GM18951 (cell line): ENCODE data around the gene DDC.

Experiments used
- POLR2A ChIP-seq: IDR thresholded peaks from 4 replicates; pipeline ENCODE4 v1.6.1; 2011; ENCODE audit warnings: mild to moderate bottlenecking; ENCODE audit not compliant: insufficient read length, insufficient read depth; ENCODE audit errors: extremely low read depth
- in situ Hi-C: fragments of 300-500 bp; cut with MboI; formaldehyde crosslinking; loops from one replicate; pipeline ENCODE4 v1.12.0; 2022; ENCODE audit warnings: low sequenced_read_pairs, mixed read lengths, inconsistent platforms; ENCODE audit not compliant: unreplicated experiment

Gene DDC

GRCh38 chr7:50505553-50506210 is 59.5 kb downstream of the DDC start:
- in situ Hi-C loops, result no loop called here

GRCh38 chr7:50504646-50505546 is 60.3 kb downstream of the DDC start:
- in situ Hi-C loops, result no loop called here
- no peak for TF ChIP-seq POLR2A

More at GRCh38 chr7:50505553-50506210, 59.5 kb downstream of the DDC start:
- no peak for TF ChIP-seq POLR2A

- in situ Hi-C loops, result no loop called here
- no peak for TF ChIP-seq POLR2A
Observed at GRCh38 chr7:50502947-50503346, 62.3 kb downstream of the DDC start.

- in situ Hi-C loops, result no loop called here
- TF ChIP-seq POLR2A, result no peak
Observed at GRCh38 chr7:50502001-50502684, 63.1 kb downstream of the DDC start.

- in situ Hi-C loops, result no loop called here
- no peak for TF ChIP-seq POLR2A
Observed at GRCh38 chr7:50499092-50499491, 66.1 kb downstream of the DDC start.

GRCh38 chr7:50497968-50498367 is 67.2 kb downstream of the DDC start:
- in situ Hi-C loops, result no loop called here
- TF ChIP-seq POLR2A, result no peak

GRCh38 chr7:50497068-50497642 is 68.0 kb downstream of the DDC start:
- no peak for TF ChIP-seq POLR2A
- in situ Hi-C loops, result no loop called here

- in situ Hi-C loops, result no loop called here
- TF ChIP-seq POLR2A, result no peak
Observed at GRCh38 chr7:50496569-50496968, 68.6 kb downstream of the DDC start.

GRCh38 chr7:50495746-50496145 is 69.5 kb downstream of the DDC start:
- TF ChIP-seq POLR2A, result no peak
- in situ Hi-C loops, result no loop called here

- no peak for TF ChIP-seq POLR2A
- in situ Hi-C loops, result no loop called here
Observed at GRCh38 chr7:50492770-50493519, 72.3 kb downstream of the DDC start.

GRCh38 chr7:50491943-50492342 is 73.3 kb downstream of the DDC start:
- in situ Hi-C loops, result no loop called here

GRCh38 chr7:50491209-50491608 is 74.0 kb downstream of the DDC start:
- no peak for TF ChIP-seq POLR2A
- in situ Hi-C loops, result no loop called here

More at GRCh38 chr7:50491943-50492342, 73.3 kb downstream of the DDC start:
- no peak for TF ChIP-seq POLR2A

- TF ChIP-seq POLR2A, result no peak
- in situ Hi-C loops, result no loop called here
Observed at GRCh38 chr7:50488379-50488778, 76.8 kb downstream of the DDC start.

- no peak for TF ChIP-seq POLR2A
- in situ Hi-C loops, result no loop called here
Observed at GRCh38 chr7:50486512-50486911, 78.7 kb downstream of the DDC start.
